Testis (tissue), 3 donors: ENCODE data around the gene ATP5MG. TPM values are rescaled to one million over a fixed set of nuclear protein-coding genes. Genes with fewer than 3 reads are reported as not detected.

ENCODE experiments used
- DNase-seq: peaks from one replicate; pipeline ENCODE4 v3.0.0-alpha.2; 2019
- H3K27ac ChIP-seq, 2 donors: fragments of 200-600 bp; sonication (generic); one replicate each; pipeline ENCODE4 v1.5.1; 2019
- H3K27me3 ChIP-seq: fragments of 200-600 bp; sonication (generic); one replicate; pipeline ENCODE4 v1.5.1; 2019
- H3K36me3 ChIP-seq: fragments of 200-600 bp; sonication (generic); one replicate; pipeline ENCODE4 v1.5.1; 2017; ENCODE audit warnings: low read depth; ENCODE audit errors: missing control alignments
- H3K4me1 ChIP-seq: fragments of 200-600 bp; sonication (generic); one replicate; pipeline ENCODE4 v1.5.1; 2019
- H3K4me3 ChIP-seq, 2 donors: fragments of 200-600 bp; sonication (generic); one replicate each; pipeline ENCODE4 v1.5.1; 2017 to 2019
- H3K9me3 ChIP-seq: fragments of 200-600 bp; sonication (generic); one replicate; pipeline ENCODE4 v1.5.1; 2017
- POLR2A ChIP-seq: fragments of 450-650 bp; IDR thresholded peaks from one replicate; pipeline ENCODE4 v1.6.1; 2017; ENCODE audit warnings: antibody characterized with exemption, mild to moderate bottlenecking, moderate library complexity
- WGBS, 2 donors: methylation state at CpG; one replicate each; pipeline ENCODE4 v1.1.5; 2018; 5-methylcytosine and 5-hydroxymethylcytosine counted together
- intact Hi-C: fragments of 100-400 bp; cut with DNase I; formaldehyde crosslinking; loops from one replicate; pipeline ENCODE4 v1.15.1; 2023; ENCODE audit warnings: low total_unique reads
- polyA plus RNA-seq: library from polyadenylated mRNA; stranded (reverse); fragments of 350-450 nt; fragmentation: Illumina TruSeq; extraction: RNeasy Lipid Tissue Mini Kit (QIAGEN cat#74804); gene quantifications from one replicate; pipeline ENCODE4 v1.2.3, GENCODE V29; 2014; ENCODE audit warnings: low read depth, low replicate concordance; ENCODE audit not compliant: insufficient read depth
- total RNA-seq, 2 donors: library from RNA; depleted of rRNA; stranded (reverse); fragments of >200 nt; gene quantifications; one replicate each; pipeline ENCODE4 v1.2.3, GENCODE V29; 2016
- TF ChIP-seq, protein P1 (sequence below), 3 experiments: fragments of 450-650 bp in 2 of 3; fragments of 200-600 bp in 1 of 3; sonication (generic) in 1 of 3; IDR thresholded peaks; one replicate each; pipeline ENCODE4 v1.5.1; 2016 to 2019; ENCODE audit warnings: antibody characterized with exemption in 3 of 3, mild to moderate bottlenecking in 2 of 3, moderate library complexity in 1 of 3

ATP5MG gene
- total and polyA plus RNA-seq, 3 donors from 2014 or later: 35.9 to 193 (median 40.0) TPM

DNA sequence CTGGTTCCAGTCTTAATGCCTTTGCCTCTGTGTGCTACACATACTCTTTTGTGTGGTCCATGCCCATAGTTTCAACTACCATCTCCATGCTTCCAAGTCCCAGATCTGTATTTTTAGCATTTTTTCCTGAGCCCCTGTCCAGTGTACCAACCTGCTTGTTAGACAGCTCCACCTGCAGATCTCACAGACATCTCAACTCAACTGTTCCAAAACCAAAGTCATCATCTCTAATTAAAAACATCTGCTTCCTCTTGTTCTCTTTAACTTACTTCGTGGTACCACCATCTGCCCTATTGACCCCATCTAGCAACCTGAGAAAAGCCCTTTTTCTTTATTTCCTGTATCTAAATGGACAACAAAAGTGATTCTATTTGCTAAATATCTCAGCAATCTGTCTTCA, 26.3 kb downstream of the ATP5MG start:
- intact Hi-C loops: no loop called here
- no peaks in the 10 kb centered on the region for H3K9me3 ChIP-seq
- 18% methylated on average over 1 of the region's 1 CpG for WGBS, 2 donors
- no peak for DNase-seq
- no peak overlapping the region for H3K27ac ChIP-seq
- no peaks in the 10 kb centered on the region for H3K27me3 ChIP-seq
- no peaks in the 10 kb centered on the region for H3K36me3 ChIP-seq
- H3K4me1 ChIP-seq: no peaks in the 10 kb centered on the region
- H3K4me3 ChIP-seq: no peak overlapping the region
- TF ChIP-seq, protein P1, sequence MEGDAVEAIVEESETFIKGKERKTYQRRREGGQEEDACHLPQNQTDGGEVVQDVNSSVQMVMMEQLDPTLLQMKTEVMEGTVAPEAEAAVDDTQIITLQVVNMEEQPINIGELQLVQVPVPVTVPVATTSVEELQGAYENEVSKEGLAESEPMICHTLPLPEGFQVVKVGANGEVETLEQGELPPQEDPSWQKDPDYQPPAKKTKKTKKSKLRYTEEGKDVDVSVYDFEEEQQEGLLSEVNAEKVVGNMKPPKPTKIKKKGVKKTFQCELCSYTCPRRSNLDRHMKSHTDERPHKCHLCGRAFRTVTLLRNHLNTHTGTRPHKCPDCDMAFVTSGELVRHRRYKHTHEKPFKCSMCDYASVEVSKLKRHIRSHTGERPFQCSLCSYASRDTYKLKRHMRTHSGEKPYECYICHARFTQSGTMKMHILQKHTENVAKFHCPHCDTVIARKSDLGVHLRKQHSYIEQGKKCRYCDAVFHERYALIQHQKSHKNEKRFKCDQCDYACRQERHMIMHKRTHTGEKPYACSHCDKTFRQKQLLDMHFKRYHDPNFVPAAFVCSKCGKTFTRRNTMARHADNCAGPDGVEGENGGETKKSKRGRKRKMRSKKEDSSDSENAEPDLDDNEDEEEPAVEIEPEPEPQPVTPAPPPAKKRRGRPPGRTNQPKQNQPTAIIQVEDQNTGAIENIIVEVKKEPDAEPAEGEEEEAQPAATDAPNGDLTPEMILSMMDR (IDR thresholded peaks at IDR 0.05): no peak
- TF ChIP-seq POLR2A: no peak

DNA sequence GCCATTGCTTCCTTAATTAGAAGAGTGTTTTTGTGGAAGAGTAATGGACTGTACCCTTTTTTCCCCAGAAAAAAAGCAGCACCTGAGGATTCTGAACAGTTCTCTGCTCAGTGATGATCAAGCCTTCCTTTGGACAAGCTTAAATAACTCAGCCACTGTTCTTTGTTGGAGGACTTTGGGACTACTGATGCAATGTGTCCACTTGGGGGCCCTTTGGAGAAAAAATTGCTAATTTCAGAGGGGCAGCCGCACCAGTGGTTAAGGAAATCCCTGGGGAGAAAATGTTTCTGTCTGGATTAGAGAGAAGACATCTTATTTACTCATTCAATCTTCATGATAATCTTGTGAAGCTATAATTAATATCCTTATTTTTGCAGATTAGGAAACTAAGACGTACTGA, 29.6 kb downstream of the ATP5MG start:
- 74 to 85% methylated on average over 2 of the region's 2 CpGs for WGBS, 2 donors
- H3K27ac ChIP-seq: no peak overlapping the region
- no peak overlapping the region for H3K4me3 ChIP-seq
- no peak for TF ChIP-seq POLR2A
- TF ChIP-seq, protein P1 (IDR thresholded peaks at IDR 0.05): no peak
- intact Hi-C loops: no loop called here
- no peaks in the 10 kb centered on the region for H3K27me3 ChIP-seq
- H3K36me3 ChIP-seq: no peaks in the 10 kb centered on the region
- H3K9me3 ChIP-seq: no peaks in the 10 kb centered on the region
- DNase-seq: no peak
- no peaks in the 10 kb centered on the region for H3K4me1 ChIP-seq

DNA sequence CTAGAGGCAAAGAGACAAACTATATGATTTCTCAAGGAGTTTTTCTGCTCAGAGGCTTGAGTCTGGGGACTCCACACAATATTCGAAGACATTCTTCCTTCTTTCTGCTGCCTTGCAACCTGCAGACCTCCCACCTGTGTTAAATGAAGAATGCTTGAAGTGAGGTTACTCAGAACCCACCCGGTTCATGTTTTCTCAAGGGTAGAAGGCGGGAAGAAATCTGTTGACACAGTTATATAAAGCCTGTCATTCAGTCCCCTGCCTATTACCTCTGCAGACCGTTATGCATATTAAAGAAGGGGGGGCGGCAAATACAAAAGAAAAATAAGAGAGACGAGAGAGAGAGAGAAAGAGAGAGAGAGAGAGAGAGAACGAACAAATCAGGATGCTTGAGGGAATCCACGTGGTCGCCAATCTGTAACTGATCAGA, 32.7 kb downstream of the ATP5MG start:
- no peak for DNase-seq
- Histone ChIP-seq H3K27ac (no peak overlapping the region), H3K9me3 (no peaks in the 10 kb centered on the region), H3K27me3 (no peaks in the 10 kb centered on the region), H3K36me3 (no peaks in the 10 kb centered on the region), H3K4me3 (peak overlapping the region in 1 of 2 donors; percentile 94), H3K4me1 (peaks cover 5% of the 10 kb centered on the region)
- WGBS, 2 donors: 1 to 2% methylated on average over 9 of the region's 9 CpGs
- TF ChIP-seq POLR2A: no peak
- TF ChIP-seq, protein P1 (IDR thresholded peaks at IDR 0.05): no peak
- intact Hi-C loops: no loop called here

DNA sequence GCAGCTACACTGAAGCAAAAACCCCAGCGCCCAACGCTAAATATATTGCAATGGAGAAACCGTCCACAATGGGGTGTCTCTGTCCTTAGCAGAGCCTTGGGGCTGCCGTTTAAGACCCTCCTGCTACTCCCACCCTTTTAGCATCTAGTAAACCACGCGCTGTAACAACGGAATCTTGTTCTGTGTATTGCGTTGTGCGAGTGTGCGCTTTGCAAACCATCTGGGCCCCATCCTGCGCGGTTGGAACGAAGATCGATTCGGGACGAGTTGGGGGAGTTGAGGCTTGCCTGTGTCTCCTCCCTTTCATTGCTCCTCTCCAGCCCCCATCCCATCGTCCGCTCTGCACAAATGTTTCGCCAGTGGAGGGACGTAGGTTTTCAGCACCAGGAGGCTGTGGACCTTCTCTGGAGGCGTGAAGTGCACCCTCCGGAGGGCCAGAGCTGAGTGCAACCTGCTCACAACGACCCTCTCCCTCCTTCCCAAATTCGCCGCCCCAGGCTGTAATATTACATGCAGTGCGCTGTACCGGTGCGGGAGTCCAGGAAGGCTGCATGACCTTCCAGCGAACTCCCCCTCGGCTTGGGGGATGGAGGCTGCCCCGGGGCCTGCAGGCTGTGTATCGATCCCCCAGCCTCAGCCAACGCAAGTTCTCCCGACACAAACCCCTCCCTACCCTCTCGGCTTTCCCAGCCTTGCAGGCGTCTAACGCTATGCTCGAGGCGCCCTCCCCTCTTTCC, 33.3 kb downstream of the ATP5MG start:
- Histone ChIP-seq H3K36me3 (no peaks in the 10 kb centered on the region), H3K9me3 (no peaks in the 10 kb centered on the region), H3K4me3 (peak overlapping the region; percentile 88 to 94), H3K27me3 (no peaks in the 10 kb centered on the region), H3K4me1 (peaks cover 11% of the 10 kb centered on the region), H3K27ac (peak overlapping the region in 1 of 2 donors; percentile 96)
- peak; percentile 46 for DNase-seq
- TF ChIP-seq, protein P1 (IDR thresholded peaks at IDR 0.05): no peak
- TF ChIP-seq POLR2A: no peak
- intact Hi-C loops: no loop called here
- 0% methylated on average over 27 to 39 of the region's 39 CpGs for WGBS, 2 donors
